LNCAP (cell line): Measurements from ENCODE around the gene ADGRL2.
A peak's percentile ranks its signal among the peaks of the same experiment; 100 is the strongest.

Experiments used
- TF ChIP-seq, protein P1 (sequence below): fragments of 450-650 bp; IDR thresholded peaks from 2 replicates; pipeline ENCODE4 v1.5.1; 2017; ENCODE audit warnings: mild to moderate bottlenecking

Gene ADGRL2

DNA sequence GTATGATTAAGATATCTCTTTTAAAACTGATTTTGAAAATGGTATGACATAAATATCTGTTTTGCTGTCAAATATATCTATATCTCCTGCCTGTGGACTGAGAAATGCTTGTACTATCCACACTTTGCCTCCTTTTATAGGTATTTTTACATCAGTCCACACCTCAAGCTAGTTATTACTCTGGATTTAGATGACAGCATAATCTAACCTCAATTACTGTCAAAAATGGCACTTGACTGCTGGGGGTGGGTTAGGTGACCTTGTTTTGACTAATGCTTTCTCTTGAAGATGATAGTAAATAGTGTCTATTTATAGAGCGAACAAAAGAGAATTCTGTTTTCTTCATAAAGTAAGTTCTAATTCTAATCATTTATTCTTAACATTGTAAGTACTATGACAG, 9.1 kb downstream of the ADGRL2 start:
- TF ChIP-seq, protein P1, sequence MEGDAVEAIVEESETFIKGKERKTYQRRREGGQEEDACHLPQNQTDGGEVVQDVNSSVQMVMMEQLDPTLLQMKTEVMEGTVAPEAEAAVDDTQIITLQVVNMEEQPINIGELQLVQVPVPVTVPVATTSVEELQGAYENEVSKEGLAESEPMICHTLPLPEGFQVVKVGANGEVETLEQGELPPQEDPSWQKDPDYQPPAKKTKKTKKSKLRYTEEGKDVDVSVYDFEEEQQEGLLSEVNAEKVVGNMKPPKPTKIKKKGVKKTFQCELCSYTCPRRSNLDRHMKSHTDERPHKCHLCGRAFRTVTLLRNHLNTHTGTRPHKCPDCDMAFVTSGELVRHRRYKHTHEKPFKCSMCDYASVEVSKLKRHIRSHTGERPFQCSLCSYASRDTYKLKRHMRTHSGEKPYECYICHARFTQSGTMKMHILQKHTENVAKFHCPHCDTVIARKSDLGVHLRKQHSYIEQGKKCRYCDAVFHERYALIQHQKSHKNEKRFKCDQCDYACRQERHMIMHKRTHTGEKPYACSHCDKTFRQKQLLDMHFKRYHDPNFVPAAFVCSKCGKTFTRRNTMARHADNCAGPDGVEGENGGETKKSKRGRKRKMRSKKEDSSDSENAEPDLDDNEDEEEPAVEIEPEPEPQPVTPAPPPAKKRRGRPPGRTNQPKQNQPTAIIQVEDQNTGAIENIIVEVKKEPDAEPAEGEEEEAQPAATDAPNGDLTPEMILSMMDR, result no peak

DNA sequence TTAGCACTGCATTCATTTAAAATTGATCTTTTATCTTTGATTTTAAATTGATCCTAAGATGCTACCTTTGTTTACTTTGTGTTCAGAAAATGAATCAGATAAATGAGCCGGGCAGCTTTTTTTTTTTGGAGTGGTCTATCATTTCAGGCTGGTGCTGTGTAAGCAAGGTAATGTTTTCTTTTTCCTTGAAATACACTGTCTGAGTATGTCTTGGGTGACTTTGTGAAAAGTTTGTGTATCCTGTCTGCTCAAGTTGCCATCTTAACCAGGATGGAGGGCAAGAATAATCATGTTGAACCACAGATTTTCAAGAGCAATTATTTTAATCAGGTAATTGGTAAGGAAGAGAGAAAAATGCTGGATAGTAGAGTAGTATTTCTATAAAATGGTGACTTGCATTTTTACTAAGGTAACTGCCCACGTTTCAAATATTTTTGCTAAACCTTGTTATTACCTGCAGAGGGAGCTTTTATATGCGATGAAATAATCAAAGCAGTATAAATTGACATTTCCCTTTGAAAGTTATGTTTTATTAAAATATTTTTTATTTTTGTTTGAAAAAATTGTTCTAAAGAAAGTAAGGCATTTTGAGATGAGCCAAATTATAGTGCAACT, 11.1 kb downstream of the ADGRL2 start:
- TF ChIP-seq, protein P1, result peak; percentile 55

GRCh38 chr1:81812712-81813111, 12.0 kb downstream of the ADGRL2 start:
- TF ChIP-seq, protein P1, result no peak

DNA sequence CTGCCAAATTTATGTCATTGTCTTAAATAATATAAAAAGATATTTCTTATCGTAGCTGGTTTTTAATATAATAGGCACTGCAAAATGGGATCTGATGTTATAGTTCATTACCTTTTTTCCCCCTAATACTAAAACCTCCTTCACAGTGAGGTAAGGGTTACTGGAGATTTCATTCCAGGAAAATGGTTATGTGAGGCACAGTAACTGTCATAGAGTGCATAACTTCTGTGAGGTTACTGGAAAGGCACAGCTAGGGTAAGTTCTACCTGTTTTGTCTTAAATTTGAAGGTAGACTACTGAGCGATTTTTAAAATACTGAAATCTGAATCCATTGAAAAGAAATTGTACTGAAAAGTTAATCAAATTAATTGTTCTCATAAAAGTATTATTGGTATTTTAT, 13.0 kb downstream of the ADGRL2 start:
- TF ChIP-seq, protein P1, result no peak

- TF ChIP-seq, protein P1, result no peak
Measured at GRCh38 chr1:81819613-81820012, 18.9 kb downstream of the ADGRL2 start.

GRCh38 chr1:81820765-81821164, 20.0 kb downstream of the ADGRL2 start:
- TF ChIP-seq, protein P1, result no peak

GRCh38 chr1:81823082-81823481, 22.3 kb downstream of the ADGRL2 start:
- TF ChIP-seq, protein P1, result no peak

GRCh38 chr1:81824759-81825158, 24.0 kb downstream of the ADGRL2 start:
- TF ChIP-seq, protein P1, result no peak
